Activated naive CD8-positive, alpha-beta T cell (primary cell): Measurements from ENCODE around the gene GPR158.

Source experiments
- H3K27ac Mint-ChIP-seq: one replicate; pipeline ENCODE4 v1.8.0; 2021; ENCODE audit warnings: mixed read lengths
- H3K27me3 Mint-ChIP-seq: one replicate; pipeline ENCODE4 v1.8.0; 2021; ENCODE audit warnings: mixed read lengths
- H3K36me3 Mint-ChIP-seq: one replicate; pipeline ENCODE4 v1.8.0; 2021; ENCODE audit warnings: mixed read lengths
- H3K4me1 Mint-ChIP-seq: one replicate; pipeline ENCODE4 v1.8.0; 2021; ENCODE audit warnings: low read depth, mixed read lengths
- H3K4me3 Mint-ChIP-seq: one replicate; pipeline ENCODE4 v1.8.0; 2021; ENCODE audit warnings: mild to moderate bottlenecking, mixed read lengths
- H3K9me3 Mint-ChIP-seq: one replicate; pipeline ENCODE4 v1.8.0; 2021; ENCODE audit warnings: low read depth, mixed read lengths

The GPR158 gene

GRCh38 chr10:25457552-25457951 lies 282.8 kb downstream of the GPR158 start:
- Mint-ChIP-seq H3K27me3 (peaks cover 1% of the 10 kb centered on the region), H3K27ac (no peak overlapping the region), H3K36me3 (no peaks in the 10 kb centered on the region), H3K4me3 (no peak overlapping the region), H3K4me1 (no peaks in the 10 kb centered on the region), H3K9me3 (peaks cover 6% of the 10 kb centered on the region)

GRCh38 chr10:25465582-25466372 lies 291.0 kb downstream of the GPR158 start:
- no peaks in the 10 kb centered on the region for H3K4me1 Mint-ChIP-seq
- H3K9me3 Mint-ChIP-seq, result peaks cover 11% of the 10 kb centered on the region
- H3K27me3 Mint-ChIP-seq, result no peaks in the 10 kb centered on the region
- H3K36me3 Mint-ChIP-seq, result no peaks in the 10 kb centered on the region
- no peak overlapping the region for H3K4me3 Mint-ChIP-seq
- H3K27ac Mint-ChIP-seq, result no peak overlapping the region

- no peaks in the 10 kb centered on the region for H3K36me3 Mint-ChIP-seq
Observed at GRCh38 chr10:25467881-25468280, 293.1 kb downstream of the GPR158 start.

GRCh38 chr10:25481467-25481866 lies 306.7 kb downstream of the GPR158 start:
- Mint-ChIP-seq H3K27me3 (no peaks in the 10 kb centered on the region), H3K4me1 (no peaks in the 10 kb centered on the region)

More at GRCh38 chr10:25467881-25468280, 293.1 kb downstream of the GPR158 start:
- peaks cover 11% of the 10 kb centered on the region for H3K9me3 Mint-ChIP-seq
- H3K27me3 Mint-ChIP-seq, result no peaks in the 10 kb centered on the region
- no peak overlapping the region for H3K27ac Mint-ChIP-seq
- H3K4me1 Mint-ChIP-seq, result no peaks in the 10 kb centered on the region
- H3K4me3 Mint-ChIP-seq, result no peak overlapping the region

GRCh38 chr10:25483999-25484398 lies 309.2 kb downstream of the GPR158 start:
- peaks cover 2% of the 10 kb centered on the region for H3K36me3 Mint-ChIP-seq
- peaks cover 24% of the 10 kb centered on the region for H3K9me3 Mint-ChIP-seq
- no peak overlapping the region for H3K27ac Mint-ChIP-seq
- no peak overlapping the region for H3K4me3 Mint-ChIP-seq
- H3K27me3 Mint-ChIP-seq, result no peaks in the 10 kb centered on the region
- no peaks in the 10 kb centered on the region for H3K4me1 Mint-ChIP-seq

More at GRCh38 chr10:25481467-25481866, 306.7 kb downstream of the GPR158 start:
- Mint-ChIP-seq H3K9me3 (peaks cover 24% of the 10 kb centered on the region), H3K36me3 (peaks cover 2% of the 10 kb centered on the region), H3K27ac (no peak overlapping the region), H3K4me3 (no peak overlapping the region)

- Mint-ChIP-seq H3K4me1 (no peaks in the 10 kb centered on the region), H3K4me3 (no peak overlapping the region), H3K27ac (no peak overlapping the region), H3K27me3 (no peaks in the 10 kb centered on the region), H3K36me3 (peaks cover 2% of the 10 kb centered on the region), H3K9me3 (peaks cover 19% of the 10 kb centered on the region)
Observed at GRCh38 chr10:25487266-25487665, 312.5 kb downstream of the GPR158 start.

GRCh38 chr10:25492040-25492439 lies 317.2 kb downstream of the GPR158 start:
- Mint-ChIP-seq H3K27ac (no peak overlapping the region), H3K36me3 (no peaks in the 10 kb centered on the region), H3K4me3 (no peak overlapping the region), H3K27me3 (no peaks in the 10 kb centered on the region), H3K9me3 (peaks cover 4% of the 10 kb centered on the region), H3K4me1 (no peaks in the 10 kb centered on the region)

GRCh38 chr10:25492680-25493079 lies 317.9 kb downstream of the GPR158 start:
- H3K4me1 Mint-ChIP-seq, result no peaks in the 10 kb centered on the region
- no peak overlapping the region for H3K4me3 Mint-ChIP-seq
- H3K27ac Mint-ChIP-seq, result no peak overlapping the region
- no peaks in the 10 kb centered on the region for H3K27me3 Mint-ChIP-seq
- no peaks in the 10 kb centered on the region for H3K36me3 Mint-ChIP-seq
- H3K9me3 Mint-ChIP-seq, result peaks cover 4% of the 10 kb centered on the region

- no peak overlapping the region for H3K27ac Mint-ChIP-seq
- H3K4me1 Mint-ChIP-seq, result no peaks in the 10 kb centered on the region
- H3K9me3 Mint-ChIP-seq, result peaks cover 4% of the 10 kb centered on the region
- H3K27me3 Mint-ChIP-seq, result no peaks in the 10 kb centered on the region
- H3K4me3 Mint-ChIP-seq, result no peak overlapping the region
- H3K36me3 Mint-ChIP-seq, result no peaks in the 10 kb centered on the region
Observed at GRCh38 chr10:25493122-25493893, 318.5 kb downstream of the GPR158 start.

GRCh38 chr10:25497246-25497645 lies 322.4 kb downstream of the GPR158 start:
- H3K36me3 Mint-ChIP-seq, result no peaks in the 10 kb centered on the region
- H3K27ac Mint-ChIP-seq, result no peak overlapping the region
- H3K9me3 Mint-ChIP-seq, result no peaks in the 10 kb centered on the region

GRCh38 chr10:25498645-25499044 lies 323.8 kb downstream of the GPR158 start:
- no peak overlapping the region for H3K4me3 Mint-ChIP-seq

More at GRCh38 chr10:25497246-25497645, 322.4 kb downstream of the GPR158 start:
- Mint-ChIP-seq H3K4me1 (no peaks in the 10 kb centered on the region), H3K4me3 (no peak overlapping the region), H3K27me3 (no peaks in the 10 kb centered on the region)

GRCh38 chr10:25501912-25502311 lies 327.1 kb downstream of the GPR158 start:
- no peaks in the 10 kb centered on the region for H3K4me1 Mint-ChIP-seq

More at GRCh38 chr10:25498645-25499044, 323.8 kb downstream of the GPR158 start:
- H3K27ac Mint-ChIP-seq, result no peak overlapping the region
- H3K36me3 Mint-ChIP-seq, result no peaks in the 10 kb centered on the region
- no peaks in the 10 kb centered on the region for H3K27me3 Mint-ChIP-seq
- H3K9me3 Mint-ChIP-seq, result no peaks in the 10 kb centered on the region
- H3K4me1 Mint-ChIP-seq, result no peaks in the 10 kb centered on the region

GRCh38 chr10:25502453-25502852 lies 327.7 kb downstream of the GPR158 start:
- H3K4me3 Mint-ChIP-seq, result no peak overlapping the region
- no peaks in the 10 kb centered on the region for H3K4me1 Mint-ChIP-seq
- H3K27ac Mint-ChIP-seq, result no peak overlapping the region
- H3K36me3 Mint-ChIP-seq, result no peaks in the 10 kb centered on the region
- H3K9me3 Mint-ChIP-seq, result no peaks in the 10 kb centered on the region
- H3K27me3 Mint-ChIP-seq, result no peaks in the 10 kb centered on the region

More at GRCh38 chr10:25501912-25502311, 327.1 kb downstream of the GPR158 start:
- Mint-ChIP-seq H3K9me3 (no peaks in the 10 kb centered on the region), H3K4me3 (no peak overlapping the region), H3K27ac (no peak overlapping the region), H3K36me3 (no peaks in the 10 kb centered on the region), H3K27me3 (no peaks in the 10 kb centered on the region)

GRCh38 chr10:25504306-25504705 lies 329.5 kb downstream of the GPR158 start:
- no peaks in the 10 kb centered on the region for H3K9me3 Mint-ChIP-seq
- H3K27me3 Mint-ChIP-seq, result no peaks in the 10 kb centered on the region
- no peaks in the 10 kb centered on the region for H3K4me1 Mint-ChIP-seq
- H3K36me3 Mint-ChIP-seq, result no peaks in the 10 kb centered on the region
- H3K4me3 Mint-ChIP-seq, result no peak overlapping the region
- H3K27ac Mint-ChIP-seq, result no peak overlapping the region

- Mint-ChIP-seq H3K27ac (no peak overlapping the region), H3K36me3 (no peaks in the 10 kb centered on the region), H3K4me3 (no peak overlapping the region), H3K4me1 (no peaks in the 10 kb centered on the region), H3K27me3 (no peaks in the 10 kb centered on the region), H3K9me3 (no peaks in the 10 kb centered on the region)
Observed at GRCh38 chr10:25504838-25505237, 330.0 kb downstream of the GPR158 start.
